H1 (cell line): ENCODE measurements around the gene BRME1. TPM values are rescaled to one million over a fixed set of nuclear protein-coding genes. Genes with fewer than 3 reads are reported as not detected.
A peak's percentile ranks its signal among the peaks of the same experiment; 100 is the strongest.

Source experiments
- CTCF ChIA-PET: fragments of 300-600 bp; sonication (Branson Sonifier 250); formaldehyde crosslinking; loops from one replicate; lab custom pipeline; 2021; ENCODE audit not compliant: partially characterized antibody; lab: Charles Lee
- POLR2A ChIA-PET: fragments of 300-600 bp; sonication (Branson Sonifier 250); formaldehyde crosslinking; loops from one replicate; lab custom pipeline; 2021; ENCODE audit warnings: inconsistent platforms; ENCODE audit not compliant: partially characterized antibody; lab: Charles Lee
- DNase-seq, 2 experiments: peaks; one replicate each; pipeline versions ENCODE4 v3.0.0 to v3.0.0-alpha.2; 2010 to 2022; ENCODE audit warnings: low spot score in 2 of 2, low read depth in 1 of 2, mixed read lengths in 1 of 2
- FAIRE-seq: peaks from 2 replicates; lab custom pipeline; 2011; peaks lifted over from hg19 to GRCh38; lab: Jason Lieb, UNC
- H2AFZ ChIP-seq: 2 replicates; pipeline ENCODE4 v1.8.1; 2012; ENCODE audit warnings: low read length, inconsistent platforms
- H2AK5ac ChIP-seq: 2 replicates; pipeline ENCODE4 v1.6.1; 2013; ENCODE audit warnings: low read depth, low read length
- H2BK120ac ChIP-seq: replicated peaks from 2 replicates; pipeline ENCODE3; 2013; ENCODE audit warnings: low read depth, low read length, inconsistent platforms
- H2BK12ac ChIP-seq: 2 replicates; pipeline ENCODE4 v1.6.1; 2013; ENCODE audit warnings: low read depth, low read length
- H2BK15ac ChIP-seq: 2 replicates; pipeline ENCODE4 v1.6.1; 2013; ENCODE audit warnings: low read length
- H2BK20ac ChIP-seq: 2 replicates; pipeline ENCODE4 v1.6.1; 2013; ENCODE audit warnings: low read length
- H2BK5ac ChIP-seq: 2 replicates; pipeline ENCODE4 v1.6.1; 2013; ENCODE audit warnings: low read depth, low read length
- H3K14ac ChIP-seq: 2 replicates; pipeline ENCODE4 v1.6.1; 2013; ENCODE audit warnings: inconsistent platforms; ENCODE audit not compliant: insufficient read length
- H3K18ac ChIP-seq: 2 replicates; pipeline ENCODE4 v1.6.1; 2013; ENCODE audit warnings: low read length; ENCODE audit errors: extremely low read depth
- H3K23ac ChIP-seq: 2 replicates; pipeline ENCODE4 v1.6.1; 2013; ENCODE audit warnings: inconsistent platforms; ENCODE audit not compliant: insufficient read length
- H3K23me2 ChIP-seq: 2 replicates; pipeline ENCODE4 v1.6.1; 2013; ENCODE audit warnings: low read depth, low read length
- H3K27ac ChIP-seq: 2 replicates; pipeline ENCODE4 v1.6.1; 2011; ENCODE audit warnings: low read depth, low read length, inconsistent platforms
- H3K27me3 ChIP-seq, 4 experiments: replicated peaks in 1 of 4; 1 replicate in 1 of 4; 2 replicates in 3 of 4; pipeline versions ENCODE4 v1.6.1 to v1.8.1; 2011 to 2013; ENCODE audit warnings: low read length in 3 of 4, mild to moderate bottlenecking in 3 of 4, inconsistent platforms in 2 of 4, mixed read lengths in 2 of 4, moderate library complexity in 1 of 4; ENCODE audit not compliant: control insufficient read depth in 3 of 4, insufficient read depth in 3 of 4; ENCODE audit errors: extremely low read depth in 1 of 4
- H3K36me3 ChIP-seq, 4 experiments: 2 replicates each; pipeline versions ENCODE4 v1.6.1 to v1.8.1; 2011 to 2013; ENCODE audit warnings: mild to moderate bottlenecking in 4 of 4, low read length in 3 of 4, moderate library complexity in 2 of 4, control low read depth in 1 of 4, inconsistent platforms in 1 of 4; ENCODE audit not compliant: insufficient read depth in 4 of 4, control insufficient read depth in 2 of 4
- H3K4ac ChIP-seq: replicated peaks from 2 replicates; pipeline ENCODE3; 2013; ENCODE audit warnings: low read length, low read depth, mixed read lengths, inconsistent platforms; ENCODE audit not compliant: insufficient read length
- H3K4me1 ChIP-seq, 4 experiments: replicated peaks in 1 of 4; 1 replicate in 1 of 4; 2 replicates in 3 of 4; pipeline versions ENCODE4 v1.6.1 to v1.8.1; 2011 to 2013; ENCODE audit warnings: low read length in 3 of 4, inconsistent platforms in 2 of 4, mixed read lengths in 1 of 4; ENCODE audit not compliant: insufficient read depth in 4 of 4, control insufficient read depth in 3 of 4
- H3K4me2 ChIP-seq, 2 experiments: 2 replicates each; pipeline versions ENCODE4 v1.6.1 to v1.8.1; 2011 to 2013; ENCODE audit warnings: low read depth in 2 of 2, low read length in 2 of 2, control low read depth in 1 of 2, inconsistent platforms in 1 of 2, mild to moderate bottlenecking in 1 of 2; ENCODE audit not compliant: insufficient read depth in 1 of 2
- H3K4me3 ChIP-seq, 4 experiments: fragments of 200-600, 300-600 bp in 1 of 4; sonication (generic), shearing (Covaris generic), sonication (Bioruptor Twin) in 1 of 4; 2 replicates each; pipeline versions ENCODE4 v1.5.1 to v1.8.1; 2011 to 2016; ENCODE audit warnings: low read length in 4 of 4, low read depth in 3 of 4, control low read depth in 2 of 4, inconsistent platforms in 2 of 4, mild to moderate bottlenecking in 2 of 4, mixed read lengths in 1 of 4, moderate library complexity in 1 of 4; ENCODE audit not compliant: insufficient read depth in 2 of 4; ENCODE audit errors: extremely low read depth in 1 of 4
- H3K56ac ChIP-seq: replicated peaks from 2 replicates; pipeline ENCODE3; 2013; ENCODE audit warnings: low read depth, mild to moderate bottlenecking, mixed read lengths, low read length, inconsistent platforms; ENCODE audit not compliant: insufficient read length
- H3K79me1 ChIP-seq: 2 replicates; pipeline ENCODE4 v1.6.1; 2013; ENCODE audit warnings: low read depth, low read length, control low read depth
- H3K79me2 ChIP-seq, 2 experiments: 2 replicates each; pipeline versions ENCODE4 v1.6.1 to v1.8.1; 2012 to 2013; ENCODE audit warnings: low read length in 2 of 2, mild to moderate bottlenecking in 2 of 2, inconsistent platforms in 1 of 2; ENCODE audit not compliant: insufficient read depth in 2 of 2, control insufficient read depth in 1 of 2
- H3K9ac ChIP-seq, 4 experiments: replicated peaks in 1 of 4; 1 replicate in 1 of 4; 2 replicates in 3 of 4; pipeline versions ENCODE4 v1.6.1 to v1.8.1; 2011 to 2013; ENCODE audit warnings: low read depth in 3 of 4, low read length in 3 of 4, control low read depth in 2 of 4, mild to moderate bottlenecking in 2 of 4, moderate library complexity in 2 of 4, inconsistent platforms in 1 of 4; ENCODE audit errors: extremely low read depth in 1 of 4
- H3K9me3 ChIP-seq, 2 experiments: 2 replicates each; pipeline versions ENCODE4 v1.6.1 to v1.8.1; 2012 to 2013; ENCODE audit warnings: mild to moderate bottlenecking in 2 of 2, moderate library complexity in 2 of 2, control low read depth in 1 of 2, inconsistent platforms in 1 of 2, low read depth in 1 of 2, low read length in 1 of 2, mixed read lengths in 1 of 2; ENCODE audit not compliant: insufficient read depth in 2 of 2
- H4K20me1 ChIP-seq, 2 experiments: replicated peaks in 1 of 2; 2 replicates each; pipeline versions ENCODE3 to v1.8.1; 2011 to 2013; ENCODE audit warnings: inconsistent platforms in 2 of 2, low read length in 2 of 2, mild to moderate bottlenecking in 1 of 2; ENCODE audit not compliant: insufficient read depth in 2 of 2, control insufficient read depth in 1 of 2
- H4K5ac ChIP-seq: 2 replicates; pipeline ENCODE4 v1.6.1; 2013; ENCODE audit warnings: low read length, low read depth, mixed read lengths, inconsistent platforms; ENCODE audit not compliant: insufficient read length
- H4K8ac ChIP-seq: 2 replicates; pipeline ENCODE4 v1.8.0; 2013; ENCODE audit warnings: mild to moderate bottlenecking, moderate library complexity, low read length, inconsistent platforms; ENCODE audit not compliant: insufficient read depth; ENCODE audit errors: extremely low read depth
- H4K91ac ChIP-seq: replicated peaks from 2 replicates; pipeline ENCODE3; 2013; ENCODE audit warnings: low read length, mixed read lengths, inconsistent platforms; ENCODE audit not compliant: insufficient read length
- ASH2L ChIP-seq: fragments of 200-600, 300-600 bp; sonication (generic); IDR thresholded peaks from one replicate; pipeline ENCODE4 v1.7.1; 2017; ENCODE audit warnings: low read length
- KDM4A ChIP-seq: IDR thresholded peaks from one replicate; pipeline ENCODE4 v1.7.1; 2012; ENCODE audit warnings: low read depth, mild to moderate bottlenecking, moderate library complexity, low read length, inconsistent platforms; ENCODE audit not compliant: severe bottlenecking
- NANOG ChIP-seq: IDR thresholded peaks from 2 replicates; pipeline ENCODE4 v1.6.1; 2011; ENCODE audit warnings: low read length, low read depth, mild to moderate bottlenecking, inconsistent platforms; ENCODE audit not compliant: insufficient read depth, poor library complexity, severe bottlenecking
- PHF8 ChIP-seq: fragments of 200-600 bp; sonication (generic); conservative IDR thresholded peaks from 2 replicates; pipeline ENCODE4 v1.7.1; 2012; ENCODE audit warnings: low read depth, mild to moderate bottlenecking, inconsistent platforms, low read length, moderate library complexity
- POLR2A ChIP-seq, 2 experiments: IDR thresholded peaks; 1 replicate in 1 of 2; 2 replicates in 1 of 2; pipeline ENCODE4 v1.6.1; 2011; ENCODE audit warnings: low read depth in 2 of 2, low read length in 2 of 2, mild to moderate bottlenecking in 2 of 2; ENCODE audit errors: control extremely low read depth in 1 of 2
- SIN3A ChIP-seq, 2 experiments: IDR thresholded peaks in 1 of 2; conservative IDR thresholded peaks in 1 of 2; 2 replicates each; pipeline ENCODE4 v1.6.1; 2011 to 2012; ENCODE audit warnings: low read length in 2 of 2, improper control_type of control experiment in 1 of 2, low read depth in 1 of 2, mild to moderate bottlenecking in 1 of 2
- TAF1 ChIP-seq: IDR thresholded peaks from 2 replicates; pipeline ENCODE4 v1.6.1; 2011; ENCODE audit warnings: mild to moderate bottlenecking, low read depth, low read length
- TBP ChIP-seq: IDR thresholded peaks from 2 replicates; pipeline ENCODE4 v1.6.1; 2011; ENCODE audit warnings: low read depth, low read length, improper control_type of control experiment
- USF2 ChIP-seq: IDR thresholded peaks from 2 replicates; pipeline ENCODE4 v1.6.1; 2011; ENCODE audit warnings: low read length, improper control_type of control experiment
- WGBS, 2 experiments: shearing (Covaris generic) in 1 of 2; methylation state at CpG; one replicate each; pipeline versions ENCODE4 v1.1.6 to v1.1.7; 2013 to 2015; ENCODE audit warnings: low lambda C conversion rate in 2 of 2, mixed read lengths in 2 of 2, inconsistent platforms in 1 of 2, low coverage in 1 of 2, missing lambda C conversion rate in 1 of 2; ENCODE audit not compliant: insufficient replicate concordance in 2 of 2, insufficient coverage in 1 of 2, insufficient read length in 1 of 2; ENCODE audit errors: extremely low coverage in 1 of 2, missing lambda C conversion rate in 1 of 2; 5-methylcytosine and 5-hydroxymethylcytosine counted together
- polyA plus RNA-seq, 7 experiments: library from polyadenylated mRNA; depleted of rRNA in 3 of 7; stranded (reverse) in 5 of 7; unstranded in 2 of 7; fragments of >200 nt in 5 of 7; fragments of 200-250 nt in 2 of 7; gene quantifications; 1 replicate in 5 of 7; 2 replicates in 1 of 7; 4 replicates in 1 of 7; pipeline versions ENCODE4 v1.2.1 to v1.2.3, GENCODE V29; 2011 to 2013; ENCODE audit warnings: missing spikeins in 2 of 7, mixed read lengths in 2 of 7
- total RNA-seq: library from RNA; stranded (reverse); fragmentation: NEBNext Ultra II Directional; extraction: Animal tissue kit (Norgen Biotek cat#: 25700); gene quantifications from 2 replicates; pipeline ENCODE4 v1.2.1, GENCODE V29; 2021

Gene BRME1
- total and polyA plus RNA-seq, 2 of the 8 experiments (the other 6 are each of a cell fraction or from before 2014, with no cell fraction given): 4.6 to 4.7 TPM

GRCh38 chr19:13842291-13843103, 63.4 kb downstream of the BRME1 start:
- no peak overlapping the region for H3K23ac ChIP-seq
- no peaks in the 10 kb centered on the region for H3K27me3 ChIP-seq
- peaks cover 0 to 3% of the 10 kb centered on the region in 2 experiments; a peak in 2 of 4 replicates for H3K79me2 ChIP-seq
- peak overlapping the region; percentile 87 for H4K8ac ChIP-seq
- no peak overlapping the region for H2BK20ac ChIP-seq
- H4K91ac ChIP-seq: peak overlapping the region; percentile 84
- H2BK120ac ChIP-seq: no peak overlapping the region
- H2BK15ac ChIP-seq: 0 out of 2 replicates have a peak overlapping the region, but pooled peaks have one; percentile 61
- no peak for DNase-seq
- H3K4me3 ChIP-seq: peak overlapping the region; percentile 48 to 74 (median 60)
- H3K9ac ChIP-seq: peak overlapping the region in 3 of 4 experiments; percentile 48 to 82 (median 60); a peak in 4 of 7 replicates
- TF ChIP-seq USF2: no peak
- peak in 1 of 2 experiments; percentile 33; a peak in 1 of 4 replicates for TF ChIP-seq SIN3A (conservative IDR thresholded peaks at IDR 0.05 in 1 of 2, IDR thresholded peaks at IDR 0.05 in 1 of 2; ENCODE audit: low read depth in 1 of 2, low read length in 2 of 2)
- peak in 1 of 2 experiments; percentile 54; a peak in 1 of 3 replicates for TF ChIP-seq POLR2A (IDR thresholded peaks at IDR 0.05; ENCODE audit: control extremely low read depth in 1 of 2, low read depth in 2 of 2, low read length in 2 of 2)
- peak; percentile 32 for TF ChIP-seq ASH2L
- peak; percentile 42; the same call in 1 of the 2 replicates for TF ChIP-seq PHF8
- peak; percentile 65; the same call in 1 of the 2 replicates for TF ChIP-seq TAF1
- peak; percentile 47; the same call in 1 of the 2 replicates for TF ChIP-seq TBP
- no peak for TF ChIP-seq NANOG
- TF ChIP-seq KDM4A: peak; percentile 69
- TF ChIP-seq, all 59 proteins: peak for 7
- H3K18ac ChIP-seq: peak overlapping the region; percentile 90
- no peak overlapping the region for H3K4ac ChIP-seq
- peaks cover 1 to 5% of the 10 kb centered on the region in 2 experiments for H4K20me1 ChIP-seq
- 0 out of 2 replicates have a peak overlapping the region, but pooled peaks have one; percentile 44 for H2BK5ac ChIP-seq
- no peaks in the 10 kb centered on the region for H3K36me3 ChIP-seq
- H3K79me1 ChIP-seq: no peaks in the 10 kb centered on the region
- ChIA-PET POLR2A (interaction anchor here (0.7 to 1.7 kb wide), 6 partner anchors 8 to 68 kb away, joined by 3 to 5 read pairs (median 4); no protein-coding TSS in a partner anchor), CTCF (interaction anchor here (1.2 to 1.4 kb wide), 2 partner anchors 15 to 38 kb away, joined by 5 to 7 read pairs; no protein-coding TSS in a partner anchor)
- H4K5ac ChIP-seq: peak overlapping the region; percentile 71
- H3K9me3 ChIP-seq: no peaks in the 10 kb centered on the region
- 11% methylated on average over 4 of the region's 95 CpGs; no CpG with 5 or more reads in 1 of the 2 experiments for WGBS, 2 experiments
- no peak overlapping the region for H2AK5ac ChIP-seq
- peak overlapping the region; percentile 67 to 79 for H3K4me2 ChIP-seq
- no peak overlapping the region for H3K27ac ChIP-seq
- no peak overlapping the region for H3K14ac ChIP-seq
- peak overlapping the region; percentile 90; the same call in 1 of the 2 replicates for H2BK12ac ChIP-seq
- 0 out of 2 replicates have a peak overlapping the region, but pooled peaks have one; percentile 7 for H2AFZ ChIP-seq
- H3K56ac ChIP-seq: no peak overlapping the region
- peaks cover 14% of the 10 kb centered on the region; the same call in 1 of the 2 replicates for H3K23me2 ChIP-seq
- FAIRE-seq: no peak
- H3K4me1 ChIP-seq: peaks cover 0 to 44% (median 35%) of the 10 kb centered on the region in 4 experiments; a peak in 6 of 7 replicates
